H1 (cell line): ENCODE results near the gene TRIM47. TPM values are rescaled to one million over a fixed set of nuclear protein-coding genes. Genes with fewer than 3 reads are reported as not detected.
A peak's percentile ranks its signal among the peaks of the same experiment; 100 is the strongest.

Experiments
- CTCF ChIA-PET: fragments of 300-600 bp; sonication (Branson Sonifier 250); formaldehyde crosslinking; loops from one replicate; lab custom pipeline; 2021; ENCODE audit not compliant: partially characterized antibody; lab: Charles Lee
- POLR2A ChIA-PET: fragments of 300-600 bp; sonication (Branson Sonifier 250); formaldehyde crosslinking; loops from one replicate; lab custom pipeline; 2021; ENCODE audit warnings: inconsistent platforms; ENCODE audit not compliant: partially characterized antibody; lab: Charles Lee
- DNase-seq, 2 experiments: peaks; one replicate each; pipeline versions ENCODE4 v3.0.0 to v3.0.0-alpha.2; 2010 to 2022; ENCODE audit warnings: low spot score in 2 of 2, low read depth in 1 of 2, mixed read lengths in 1 of 2
- FAIRE-seq: peaks from 2 replicates; lab custom pipeline; 2011; peaks lifted over from hg19 to GRCh38; lab: Jason Lieb, UNC
- H2AFZ ChIP-seq: 2 replicates; pipeline ENCODE4 v1.8.1; 2012; ENCODE audit warnings: low read length, inconsistent platforms
- H2AK5ac ChIP-seq: 2 replicates; pipeline ENCODE4 v1.6.1; 2013; ENCODE audit warnings: low read depth, low read length
- H2BK120ac ChIP-seq: replicated peaks from 2 replicates; pipeline ENCODE3; 2013; ENCODE audit warnings: low read depth, low read length, inconsistent platforms
- H2BK12ac ChIP-seq: 2 replicates; pipeline ENCODE4 v1.6.1; 2013; ENCODE audit warnings: low read depth, low read length
- H2BK15ac ChIP-seq: 2 replicates; pipeline ENCODE4 v1.6.1; 2013; ENCODE audit warnings: low read length
- H2BK20ac ChIP-seq: 2 replicates; pipeline ENCODE4 v1.6.1; 2013; ENCODE audit warnings: low read length
- H2BK5ac ChIP-seq: 2 replicates; pipeline ENCODE4 v1.6.1; 2013; ENCODE audit warnings: low read depth, low read length
- H3K14ac ChIP-seq: 2 replicates; pipeline ENCODE4 v1.6.1; 2013; ENCODE audit warnings: inconsistent platforms; ENCODE audit not compliant: insufficient read length
- H3K18ac ChIP-seq: 2 replicates; pipeline ENCODE4 v1.6.1; 2013; ENCODE audit warnings: low read length; ENCODE audit errors: extremely low read depth
- H3K23ac ChIP-seq: 2 replicates; pipeline ENCODE4 v1.6.1; 2013; ENCODE audit warnings: inconsistent platforms; ENCODE audit not compliant: insufficient read length
- H3K23me2 ChIP-seq: 2 replicates; pipeline ENCODE4 v1.6.1; 2013; ENCODE audit warnings: low read depth, low read length
- H3K27ac ChIP-seq: 2 replicates; pipeline ENCODE4 v1.6.1; 2011; ENCODE audit warnings: low read depth, low read length, inconsistent platforms
- H3K27me3 ChIP-seq, 4 experiments: replicated peaks in 1 of 4; 1 replicate in 1 of 4; 2 replicates in 3 of 4; pipeline versions ENCODE4 v1.6.1 to v1.8.1; 2011 to 2013; ENCODE audit warnings: low read length in 3 of 4, mild to moderate bottlenecking in 3 of 4, inconsistent platforms in 2 of 4, mixed read lengths in 2 of 4, moderate library complexity in 1 of 4; ENCODE audit not compliant: control insufficient read depth in 3 of 4, insufficient read depth in 3 of 4; ENCODE audit errors: extremely low read depth in 1 of 4
- H3K36me3 ChIP-seq, 4 experiments: 2 replicates each; pipeline versions ENCODE4 v1.6.1 to v1.8.1; 2011 to 2013; ENCODE audit warnings: mild to moderate bottlenecking in 4 of 4, low read length in 3 of 4, moderate library complexity in 2 of 4, control low read depth in 1 of 4, inconsistent platforms in 1 of 4; ENCODE audit not compliant: insufficient read depth in 4 of 4, control insufficient read depth in 2 of 4
- H3K4ac ChIP-seq: replicated peaks from 2 replicates; pipeline ENCODE3; 2013; ENCODE audit warnings: low read length, low read depth, mixed read lengths, inconsistent platforms; ENCODE audit not compliant: insufficient read length
- H3K4me1 ChIP-seq, 4 experiments: replicated peaks in 1 of 4; 1 replicate in 1 of 4; 2 replicates in 3 of 4; pipeline versions ENCODE4 v1.6.1 to v1.8.1; 2011 to 2013; ENCODE audit warnings: low read length in 3 of 4, inconsistent platforms in 2 of 4, mixed read lengths in 1 of 4; ENCODE audit not compliant: insufficient read depth in 4 of 4, control insufficient read depth in 3 of 4
- H3K4me2 ChIP-seq, 2 experiments: 2 replicates each; pipeline versions ENCODE4 v1.6.1 to v1.8.1; 2011 to 2013; ENCODE audit warnings: low read depth in 2 of 2, low read length in 2 of 2, control low read depth in 1 of 2, inconsistent platforms in 1 of 2, mild to moderate bottlenecking in 1 of 2; ENCODE audit not compliant: insufficient read depth in 1 of 2
- H3K4me3 ChIP-seq, 4 experiments: fragments of 200-600, 300-600 bp in 1 of 4; sonication (generic), shearing (Covaris generic), sonication (Bioruptor Twin) in 1 of 4; 2 replicates each; pipeline versions ENCODE4 v1.5.1 to v1.8.1; 2011 to 2016; ENCODE audit warnings: low read length in 4 of 4, low read depth in 3 of 4, control low read depth in 2 of 4, inconsistent platforms in 2 of 4, mild to moderate bottlenecking in 2 of 4, mixed read lengths in 1 of 4, moderate library complexity in 1 of 4; ENCODE audit not compliant: insufficient read depth in 2 of 4; ENCODE audit errors: extremely low read depth in 1 of 4
- H3K56ac ChIP-seq: replicated peaks from 2 replicates; pipeline ENCODE3; 2013; ENCODE audit warnings: low read depth, mild to moderate bottlenecking, mixed read lengths, low read length, inconsistent platforms; ENCODE audit not compliant: insufficient read length
- H3K79me1 ChIP-seq: 2 replicates; pipeline ENCODE4 v1.6.1; 2013; ENCODE audit warnings: low read depth, low read length, control low read depth
- H3K79me2 ChIP-seq, 2 experiments: 2 replicates each; pipeline versions ENCODE4 v1.6.1 to v1.8.1; 2012 to 2013; ENCODE audit warnings: low read length in 2 of 2, mild to moderate bottlenecking in 2 of 2, inconsistent platforms in 1 of 2; ENCODE audit not compliant: insufficient read depth in 2 of 2, control insufficient read depth in 1 of 2
- H3K9ac ChIP-seq, 4 experiments: replicated peaks in 1 of 4; 1 replicate in 1 of 4; 2 replicates in 3 of 4; pipeline versions ENCODE4 v1.6.1 to v1.8.1; 2011 to 2013; ENCODE audit warnings: low read depth in 3 of 4, low read length in 3 of 4, control low read depth in 2 of 4, mild to moderate bottlenecking in 2 of 4, moderate library complexity in 2 of 4, inconsistent platforms in 1 of 4; ENCODE audit errors: extremely low read depth in 1 of 4
- H3K9me3 ChIP-seq, 2 experiments: 2 replicates each; pipeline versions ENCODE4 v1.6.1 to v1.8.1; 2012 to 2013; ENCODE audit warnings: mild to moderate bottlenecking in 2 of 2, moderate library complexity in 2 of 2, control low read depth in 1 of 2, inconsistent platforms in 1 of 2, low read depth in 1 of 2, low read length in 1 of 2, mixed read lengths in 1 of 2; ENCODE audit not compliant: insufficient read depth in 2 of 2
- H4K20me1 ChIP-seq, 2 experiments: replicated peaks in 1 of 2; 2 replicates each; pipeline versions ENCODE3 to v1.8.1; 2011 to 2013; ENCODE audit warnings: inconsistent platforms in 2 of 2, low read length in 2 of 2, mild to moderate bottlenecking in 1 of 2; ENCODE audit not compliant: insufficient read depth in 2 of 2, control insufficient read depth in 1 of 2
- H4K5ac ChIP-seq: 2 replicates; pipeline ENCODE4 v1.6.1; 2013; ENCODE audit warnings: low read length, low read depth, mixed read lengths, inconsistent platforms; ENCODE audit not compliant: insufficient read length
- H4K8ac ChIP-seq: 2 replicates; pipeline ENCODE4 v1.8.0; 2013; ENCODE audit warnings: mild to moderate bottlenecking, moderate library complexity, low read length, inconsistent platforms; ENCODE audit not compliant: insufficient read depth; ENCODE audit errors: extremely low read depth
- H4K91ac ChIP-seq: replicated peaks from 2 replicates; pipeline ENCODE3; 2013; ENCODE audit warnings: low read length, mixed read lengths, inconsistent platforms; ENCODE audit not compliant: insufficient read length
- BCL11A ChIP-seq, 2 experiments: IDR thresholded peaks; one replicate each; pipeline ENCODE4 v1.6.1; 2011; ENCODE audit warnings: low read depth in 2 of 2, low read length in 2 of 2, mild to moderate bottlenecking in 2 of 2
- CBX5 ChIP-seq: fragments of 300-800, 300-1000 bp; sonication (generic); IDR thresholded peaks from 2 replicates; pipeline ENCODE4 v1.7.1; 2016; ENCODE audit warnings: antibody characterized with exemption, low read length, low read depth
- CBX8 ChIP-seq: fragments of 300-800, 300-1000 bp; sonication (generic); IDR thresholded peaks from 2 replicates; pipeline ENCODE4 v1.7.1; 2016; ENCODE audit warnings: low read depth, low read length, borderline replicate concordance
- E2F6 ChIP-seq: IDR thresholded peaks from 2 replicates; pipeline ENCODE4 v1.6.1; 2012; ENCODE audit warnings: inconsistent platforms
- KDM1A ChIP-seq: fragments of 200-600, 300-600 bp; sonication (generic); IDR thresholded peaks from 2 replicates; pipeline ENCODE4 v1.7.1; 2016; ENCODE audit warnings: mild to moderate bottlenecking, low read length, borderline replicate concordance
- RBBP5 ChIP-seq: IDR thresholded peaks from 2 replicates; pipeline ENCODE4 v1.7.1; 2012; ENCODE audit warnings: low read depth, mild to moderate bottlenecking, inconsistent platforms, low read length, moderate library complexity, borderline replicate concordance
- RNF2 ChIP-seq: fragments of 200-900, 300-1000 bp; sonication (generic); IDR thresholded peaks from 2 replicates; pipeline ENCODE4 v1.7.1; 2016; ENCODE audit warnings: borderline replicate concordance, low read depth, mild to moderate bottlenecking, antibody characterized with exemption, low read length; ENCODE audit not compliant: poor library complexity, severe bottlenecking; ENCODE audit errors: missing control alignments
- SAP30 ChIP-seq: fragments of 300-600 bp; sonication (generic); IDR thresholded peaks from 2 replicates; pipeline ENCODE4 v1.7.1; 2012; ENCODE audit warnings: low read length, moderate library complexity, mild to moderate bottlenecking, inconsistent platforms; ENCODE audit not compliant: insufficient read depth, insufficient replicate concordance
- SIN3A ChIP-seq, 2 experiments: IDR thresholded peaks in 1 of 2; conservative IDR thresholded peaks in 1 of 2; 2 replicates each; pipeline ENCODE4 v1.6.1; 2011 to 2012; ENCODE audit warnings: low read length in 2 of 2, improper control_type of control experiment in 1 of 2, low read depth in 1 of 2, mild to moderate bottlenecking in 1 of 2
- WGBS, 2 experiments: shearing (Covaris generic) in 1 of 2; methylation state at CpG; one replicate each; pipeline versions ENCODE4 v1.1.6 to v1.1.7; 2013 to 2015; ENCODE audit warnings: low lambda C conversion rate in 2 of 2, mixed read lengths in 2 of 2, inconsistent platforms in 1 of 2, low coverage in 1 of 2, missing lambda C conversion rate in 1 of 2; ENCODE audit not compliant: insufficient replicate concordance in 2 of 2, insufficient coverage in 1 of 2, insufficient read length in 1 of 2; ENCODE audit errors: extremely low coverage in 1 of 2, missing lambda C conversion rate in 1 of 2; 5-methylcytosine and 5-hydroxymethylcytosine counted together
- polyA plus RNA-seq, 7 experiments: library from polyadenylated mRNA; depleted of rRNA in 3 of 7; stranded (reverse) in 5 of 7; unstranded in 2 of 7; fragments of >200 nt in 5 of 7; fragments of 200-250 nt in 2 of 7; gene quantifications; 1 replicate in 5 of 7; 2 replicates in 1 of 7; 4 replicates in 1 of 7; pipeline versions ENCODE4 v1.2.1 to v1.2.3, GENCODE V29; 2011 to 2013; ENCODE audit warnings: missing spikeins in 2 of 7, mixed read lengths in 2 of 7
- total RNA-seq: library from RNA; stranded (reverse); fragmentation: NEBNext Ultra II Directional; extraction: Animal tissue kit (Norgen Biotek cat#: 25700); gene quantifications from 2 replicates; pipeline ENCODE4 v1.2.1, GENCODE V29; 2021

The TRIM47 gene
- total and polyA plus RNA-seq, 2 of the 8 experiments (the other 6 are each of a cell fraction or from before 2014, with no cell fraction given), result 6.3 to 6.4 TPM

GRCh38 chr17:75864448-75864871 is 13.9 kb downstream of the TRIM47 start:
- Histone ChIP-seq H2BK15ac (no peak overlapping the region), H3K18ac (no peak overlapping the region), H3K4me3 (no peak overlapping the region), H3K36me3 (no peaks in the 10 kb centered on the region), H3K27me3 (no peaks in the 10 kb centered on the region), H2BK120ac (no peak overlapping the region), H3K4ac (no peak overlapping the region), H3K79me1 (no peaks in the 10 kb centered on the region), H2BK5ac (no peak overlapping the region), H3K23ac (no peak overlapping the region), H3K14ac (no peak overlapping the region), H3K23me2 (no peaks in the 10 kb centered on the region), H4K5ac (no peak overlapping the region), H2BK12ac (no peak overlapping the region), H3K79me2 (no peaks in the 10 kb centered on the region), H3K27ac (no peak overlapping the region), H3K56ac (no peak overlapping the region), H2AFZ (0 out of 2 replicates have a peak overlapping the region, but pooled peaks have one; percentile 25), H3K4me1 (peaks cover 0 to 3% (median 1%) of the 10 kb centered on the region in 4 experiments; a peak in 5 of 7 replicates), H2BK20ac (no peak overlapping the region), H4K20me1 (no peaks in the 10 kb centered on the region), H3K9ac (no peak overlapping the region), H4K8ac (no peak overlapping the region), H3K9me3 (no peaks in the 10 kb centered on the region), H4K91ac (no peak overlapping the region), H3K4me2 (0 out of 4 replicates have a peak overlapping the region, but pooled peaks of 1 of the 2 experiments have one; percentile 11), H2AK5ac (no peak overlapping the region)
- TF ChIP-seq BCL11A (IDR thresholded peaks at IDR 0.05; ENCODE audit: low read depth in 2 of 2, low read length in 2 of 2), result no peak
- no peak for TF ChIP-seq CBX8
- no peak for TF ChIP-seq CBX5
- TF ChIP-seq SIN3A (conservative IDR thresholded peaks at IDR 0.05 in 1 of 2, IDR thresholded peaks at IDR 0.05 in 1 of 2; ENCODE audit: low read depth in 1 of 2, low read length in 2 of 2), result no peak
- no peak for TF ChIP-seq KDM1A
- TF ChIP-seq RBBP5, result no peak
- TF ChIP-seq E2F6, result no peak
- TF ChIP-seq SAP30, result no peak
- no peak for TF ChIP-seq RNF2
- ChIA-PET POLR2A (interaction anchor here (0.6 to 1.1 kb wide), 2 partner anchors 10 to 38 kb away, joined by 3 to 5 read pairs; partner anchors contain the start of gene WBP2), CTCF (interaction anchor here (0.6 to 27.2 kb wide), 9 partner anchors 8 to 1973 kb away, joined by 3 to 563 read pairs (median 4); partner anchors contain the start of gene TRIM47)
- FAIRE-seq, result no peak
- WGBS, 2 experiments, result 74% methylated on average over 8 of the region's 8 CpGs; no CpG with 5 or more reads in 1 of the 2 experiments
- DNase-seq, result no peak
